GM12892 (cell line): ENCODE measurements around the gene FBXW8.

Experiments used
- DNase-seq: peaks from one replicate; pipeline ENCODE4 v3.0.0; 2011; ENCODE audit not compliant: insufficient read length
- FAIRE-seq: peaks from 2 replicates; lab custom pipeline; 2011; peaks lifted over from hg19 to GRCh38; lab: Jason Lieb, UNC
- POLR2A ChIP-seq: IDR thresholded peaks from 2 replicates; pipeline ENCODE4 v1.6.1; 2011; ENCODE audit warnings: low read depth, low read length, control low read depth
- POLR2AphosphoS5 ChIP-seq: IDR thresholded peaks from 2 replicates; pipeline ENCODE4 v1.6.1; 2011; ENCODE audit warnings: low read depth, low read length, control low read depth
- TAF1 ChIP-seq: IDR thresholded peaks from 2 replicates; pipeline ENCODE4 v1.6.1; 2011; ENCODE audit warnings: low read depth, mild to moderate bottlenecking, control low read depth, low read length, borderline replicate concordance

The FBXW8 gene

GRCh38 chr12:116969615-116970585 is 59.1 kb downstream of the FBXW8 start:
- TF ChIP-seq POLR2A (no peak), TAF1 (no peak), POLR2AphosphoS5 (no peak)
- FAIRE-seq (no peak), DNase-seq (no peak)

GRCh38 chr12:116971222-116971621 is 60.5 kb downstream of the FBXW8 start:
- TF ChIP-seq POLR2A = no peak
- TF ChIP-seq TAF1 = no peak
- no peak for TF ChIP-seq POLR2AphosphoS5
- DNase-seq (no peak), FAIRE-seq (no peak)

GRCh38 chr12:116975779-116976393 is 65.1 kb downstream of the FBXW8 start:
- DNase-seq (no peak), FAIRE-seq (no peak)
- TF ChIP-seq POLR2AphosphoS5 (no peak), POLR2A (no peak), TAF1 (no peak)

- TF ChIP-seq TAF1 (no peak), POLR2A (no peak), POLR2AphosphoS5 (no peak)
- DNase-seq = no peak
- peak; percentile 9 for FAIRE-seq
These were observed 67.0 kb downstream of the FBXW8 start for GRCh38 chr12:116977465-116978380.

- FAIRE-seq = no peak
- TF ChIP-seq TAF1 (no peak), POLR2AphosphoS5 (no peak), POLR2A (no peak)
- DNase-seq = no peak
These were observed 68.2 kb downstream of the FBXW8 start for GRCh38 chr12:116978791-116979508.

GRCh38 chr12:116980083-116980482 is 69.3 kb downstream of the FBXW8 start:
- FAIRE-seq (no peak), DNase-seq (no peak)
- no peak for TF ChIP-seq POLR2A
- no peak for TF ChIP-seq POLR2AphosphoS5
- TF ChIP-seq TAF1 = no peak

- TF ChIP-seq POLR2A (no peak), POLR2AphosphoS5 (no peak), TAF1 (no peak)
- DNase-seq (no peak), FAIRE-seq (no peak)
These were observed 72.2 kb downstream of the FBXW8 start for GRCh38 chr12:116982791-116983411.

GRCh38 chr12:116984098-116984497 is 73.3 kb downstream of the FBXW8 start:
- TF ChIP-seq TAF1 (no peak), POLR2AphosphoS5 (no peak), POLR2A (no peak)
- DNase-seq = no peak
- FAIRE-seq = no peak

GRCh38 chr12:116990329-116990728 is 79.6 kb downstream of the FBXW8 start:
- FAIRE-seq = no peak

GRCh38 chr12:116990971-116991966 is 80.5 kb downstream of the FBXW8 start:
- FAIRE-seq (no peak), DNase-seq (no peak)
- TF ChIP-seq POLR2A = no peak
- no peak for TF ChIP-seq TAF1
- TF ChIP-seq POLR2AphosphoS5 = no peak

More at GRCh38 chr12:116990329-116990728, 79.6 kb downstream of the FBXW8 start:
- DNase-seq = no peak
- no peak for TF ChIP-seq POLR2A
- no peak for TF ChIP-seq TAF1
- no peak for TF ChIP-seq POLR2AphosphoS5
